ENCODE results near the gene SPEM2. TPM values are rescaled to one million over a fixed set of nuclear protein-coding genes. Genes with fewer than 3 reads are reported as not detected.

SPEM2 gene
- total RNA-seq, 2 experiments from 2014 or later = not detected

DNA sequence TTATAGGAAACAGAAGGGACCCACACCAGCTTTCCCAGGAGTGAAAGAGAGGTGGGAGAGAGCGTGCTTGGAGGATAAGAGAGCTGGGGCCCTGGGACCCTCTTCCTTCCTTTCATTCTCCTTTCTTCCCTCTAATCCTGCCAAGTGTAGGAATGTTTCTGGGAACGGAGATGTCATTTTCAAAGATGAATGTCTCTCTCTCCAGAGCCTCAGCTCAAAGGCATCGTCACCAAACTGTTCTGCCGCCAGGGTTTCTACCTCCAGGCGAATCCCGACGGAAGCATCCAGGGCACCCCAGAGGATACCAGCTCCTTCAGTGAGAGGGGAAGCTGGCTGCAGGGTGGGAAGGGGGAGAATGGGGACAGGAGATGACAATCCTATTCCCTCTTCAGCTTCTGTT lies 15.8 kb downstream of the SPEM2 start:
- POLR2A ChIA-PET = interaction anchor here (0.9 to 9.0 kb wide), 8 partner anchors 15 to 245 kb away, joined by 3 to 156 read pairs (median 8); partner anchors contain the start of genes ACAP1, POLR2A, SLC35G6 and SOX15
- H3K4me1 Mint-ChIP-seq (ENCODE audit: low read depth) = peaks cover 51% of the 10 kb centered on the region

GRCh38 chr17:7442142-7442541 lies 16.7 kb downstream of the SPEM2 start:
- no peak overlapping the region for H3K27ac ChIP-seq (ENCODE audit: low read depth in 1 of 2, low read length in 2 of 2)
- H3K36me3 ChIP-seq (ENCODE audit: insufficient read depth, low read length) = no peaks in the 10 kb centered on the region
- Mint-ChIP-seq H3K27me3 (peaks cover 75% of the 10 kb centered on the region), H3K36me3 (ENCODE audit: low read depth) (no peaks in the 10 kb centered on the region), H3K4me3 (peak overlapping the region; percentile 54), H3K27ac (no peak overlapping the region), H3K4me1 (ENCODE audit: low read depth) (peaks cover 45% of the 10 kb centered on the region), H3K9me3 (no peaks in the 10 kb centered on the region)
- intact Hi-C loops (cut with DNase I, micrococcal nuclease) = no loop called here
- no peak overlapping the region for H3K4me3 ChIP-seq (ENCODE audit: low read length)
- H3K27me3 ChIP-seq (ENCODE audit: control insufficient read depth in 1 of 2, insufficient read depth in 2 of 2, low read length in 2 of 2) = peaks cover 78 to 85% of the 10 kb centered on the region in 2 experiments
- peaks cover 0 to 31% of the 10 kb centered on the region in 2 experiments for H3K9me3 ChIP-seq (ENCODE audit: control insufficient read depth in 1 of 2, insufficient read depth in 1 of 2, low read length in 2 of 2)
- H3K4me1 ChIP-seq (ENCODE audit: insufficient read depth, low read length) = peaks cover 65% of the 10 kb centered on the region
- TF ChIP-seq, protein P1, sequence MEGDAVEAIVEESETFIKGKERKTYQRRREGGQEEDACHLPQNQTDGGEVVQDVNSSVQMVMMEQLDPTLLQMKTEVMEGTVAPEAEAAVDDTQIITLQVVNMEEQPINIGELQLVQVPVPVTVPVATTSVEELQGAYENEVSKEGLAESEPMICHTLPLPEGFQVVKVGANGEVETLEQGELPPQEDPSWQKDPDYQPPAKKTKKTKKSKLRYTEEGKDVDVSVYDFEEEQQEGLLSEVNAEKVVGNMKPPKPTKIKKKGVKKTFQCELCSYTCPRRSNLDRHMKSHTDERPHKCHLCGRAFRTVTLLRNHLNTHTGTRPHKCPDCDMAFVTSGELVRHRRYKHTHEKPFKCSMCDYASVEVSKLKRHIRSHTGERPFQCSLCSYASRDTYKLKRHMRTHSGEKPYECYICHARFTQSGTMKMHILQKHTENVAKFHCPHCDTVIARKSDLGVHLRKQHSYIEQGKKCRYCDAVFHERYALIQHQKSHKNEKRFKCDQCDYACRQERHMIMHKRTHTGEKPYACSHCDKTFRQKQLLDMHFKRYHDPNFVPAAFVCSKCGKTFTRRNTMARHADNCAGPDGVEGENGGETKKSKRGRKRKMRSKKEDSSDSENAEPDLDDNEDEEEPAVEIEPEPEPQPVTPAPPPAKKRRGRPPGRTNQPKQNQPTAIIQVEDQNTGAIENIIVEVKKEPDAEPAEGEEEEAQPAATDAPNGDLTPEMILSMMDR (IDR thresholded peaks at IDR 0.05) = no peak
- ChIA-PET POLR2A (interaction anchor here (0.6 to 9.0 kb wide), 5 partner anchors 14 to 81 kb away, joined by 3 to 156 read pairs (median 5); partner anchors contain the start of genes POLR2A, SLC35G6 and ZBTB4), CTCF (no interaction called here)
- ATAC-seq (ENCODE audit: poor library complexity) (no peak), DNase-seq (no peak)

More for the DNA sequence above, 15.8 kb downstream of the SPEM2 start:
- H3K27me3 Mint-ChIP-seq = peaks cover 72% of the 10 kb centered on the region
- no peak overlapping the region for H3K27ac ChIP-seq (ENCODE audit: low read depth in 1 of 2, low read length in 2 of 2)
- intact Hi-C loops (cut with DNase I, micrococcal nuclease) = no loop called here
- no peaks in the 10 kb centered on the region for H3K36me3 Mint-ChIP-seq (ENCODE audit: low read depth)
- H3K36me3 ChIP-seq (ENCODE audit: insufficient read depth, low read length) = no peaks in the 10 kb centered on the region
- no peak overlapping the region for H3K4me3 Mint-ChIP-seq
- peaks cover 0 to 23% of the 10 kb centered on the region in 2 experiments for H3K9me3 ChIP-seq (ENCODE audit: control insufficient read depth in 1 of 2, insufficient read depth in 1 of 2, low read length in 2 of 2)
- H3K27ac Mint-ChIP-seq = no peak overlapping the region
- H3K9me3 Mint-ChIP-seq = no peaks in the 10 kb centered on the region
- TF ChIP-seq, protein P1 (IDR thresholded peaks at IDR 0.05) = no peak
- peaks cover 70 to 77% of the 10 kb centered on the region in 2 experiments for H3K27me3 ChIP-seq (ENCODE audit: control insufficient read depth in 1 of 2, insufficient read depth in 2 of 2, low read length in 2 of 2)
- ATAC-seq (ENCODE audit: poor library complexity) (no peak), DNase-seq (no peak)
- CTCF ChIA-PET = interaction anchor here (1.4 kb wide), 1 partner anchor 395 kb away, joined by 3 read pairs; no protein-coding TSS in a partner anchor
- peaks cover 65% of the 10 kb centered on the region for H3K4me1 ChIP-seq (ENCODE audit: insufficient read depth, low read length)
- H3K4me3 ChIP-seq (ENCODE audit: low read length) = no peak overlapping the region

- Mint-ChIP-seq H3K36me3 (ENCODE audit: low read depth) (no peaks in the 10 kb centered on the region), H3K4me1 (ENCODE audit: low read depth) (peaks cover 37% of the 10 kb centered on the region), H3K27me3 (peaks cover 79% of the 10 kb centered on the region), H3K27ac (no peak overlapping the region), H3K9me3 (no peaks in the 10 kb centered on the region), H3K4me3 (peak overlapping the region; percentile 7)
- ChIA-PET CTCF (interaction anchor here (1.3 kb wide), 1 partner anchor 88 kb away, joined by 4 read pairs; no protein-coding TSS in a partner anchor), POLR2A (interaction anchor here (0.8 to 4.0 kb wide), 9 partner anchors 9 to 117 kb away, joined by 3 to 25 read pairs (median 6); partner anchors contain the start of genes POLR2A, SLC35G6, TMEM102 and TMEM256)
- peaks cover 74 to 85% of the 10 kb centered on the region in 2 experiments for H3K27me3 ChIP-seq (ENCODE audit: control insufficient read depth in 1 of 2, insufficient read depth in 2 of 2, low read length in 2 of 2)
- intact Hi-C loops (cut with DNase I, micrococcal nuclease) = no loop called here
- no peak overlapping the region for H3K27ac ChIP-seq (ENCODE audit: low read depth in 1 of 2, low read length in 2 of 2)
- no peak overlapping the region for H3K4me3 ChIP-seq (ENCODE audit: low read length)
- DNase-seq (no peak), ATAC-seq (ENCODE audit: poor library complexity) (no peak)
- H3K4me1 ChIP-seq (ENCODE audit: insufficient read depth, low read length) = peaks cover 48% of the 10 kb centered on the region
- H3K36me3 ChIP-seq (ENCODE audit: insufficient read depth, low read length) = no peaks in the 10 kb centered on the region
- H3K9me3 ChIP-seq (ENCODE audit: control insufficient read depth in 1 of 2, insufficient read depth in 1 of 2, low read length in 2 of 2) = peaks cover 0 to 31% of the 10 kb centered on the region in 2 experiments
- TF ChIP-seq, protein P1 (IDR thresholded peaks at IDR 0.05) = no peak
These were observed 18.4 kb downstream of the SPEM2 start for GRCh38 chr17:7443499-7444485.
